HG03442 (cell line): Measurements from ENCODE around the gene PRRC2B.
"Not testable (repeated sequence)": the region's sequence is repeated elsewhere in the genome, so short reads cannot be mapped to it uniquely, and the experiment has no call there.

ENCODE experiments used
- ATAC-seq: cut with Tn5 transposase; IDR thresholded peaks from one replicate; pipeline ENCODE4 v1.9.1; 2021; ENCODE audit warnings: mild to moderate bottlenecking, moderate library complexity; ENCODE audit not compliant: unreplicated experiment

PRRC2B gene

DNA sequence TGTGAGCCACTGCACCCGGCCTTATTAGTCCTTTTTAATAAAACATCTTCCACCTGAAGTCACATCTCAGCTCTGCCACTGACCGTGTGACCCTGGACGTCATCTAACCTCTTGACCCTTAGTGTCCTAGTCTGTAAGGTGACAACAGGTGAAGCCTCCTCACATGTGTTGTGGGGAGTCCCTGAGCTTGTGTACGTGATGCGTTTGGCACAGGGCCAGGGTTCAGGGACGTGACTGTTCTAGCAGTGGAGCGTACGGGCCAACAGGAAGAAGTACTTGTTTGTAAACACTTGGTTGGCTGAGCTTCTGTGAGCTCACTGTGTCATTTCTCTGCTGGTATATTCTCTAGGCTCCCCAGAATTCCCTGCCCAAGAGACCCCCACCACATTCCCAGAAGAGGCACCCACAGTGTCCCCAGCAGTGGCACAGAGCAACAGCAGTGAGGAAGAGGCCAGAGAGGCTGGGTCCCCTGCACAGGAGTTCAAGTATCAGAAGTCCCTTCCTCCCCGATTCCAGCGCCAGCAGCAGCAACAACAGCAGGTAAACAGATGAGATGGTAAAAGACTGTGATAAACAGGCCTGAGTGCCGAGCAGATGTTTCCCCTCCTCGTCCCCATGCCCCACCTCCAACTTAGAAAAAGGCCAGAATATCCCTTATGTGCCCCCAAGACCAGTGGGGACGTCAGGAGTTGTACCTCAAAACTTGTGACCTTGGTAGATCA is 73.5 kb downstream of the PRRC2B start:
- ATAC-seq = no peak

DNA sequence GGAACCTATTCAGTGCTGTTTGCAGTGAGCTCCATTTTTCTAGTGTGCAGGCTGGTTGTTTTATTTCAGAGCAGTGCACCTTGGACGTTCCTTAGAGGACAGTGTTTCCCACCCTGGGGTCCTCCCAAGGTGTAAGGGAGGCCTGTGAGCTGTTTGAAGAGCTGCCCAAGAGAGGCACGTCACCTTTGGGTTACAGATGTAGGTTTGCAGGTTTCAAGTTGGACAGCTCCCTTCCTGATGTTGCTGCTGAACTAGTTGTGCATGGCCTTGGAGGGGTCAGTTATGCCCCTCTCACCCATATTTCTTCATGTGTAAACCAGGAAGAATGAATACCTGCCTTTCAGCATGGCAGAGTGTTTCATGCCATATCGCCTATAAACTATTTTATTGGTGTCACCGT is 74.1 kb downstream of the PRRC2B start:
- no peak for ATAC-seq

DNA sequence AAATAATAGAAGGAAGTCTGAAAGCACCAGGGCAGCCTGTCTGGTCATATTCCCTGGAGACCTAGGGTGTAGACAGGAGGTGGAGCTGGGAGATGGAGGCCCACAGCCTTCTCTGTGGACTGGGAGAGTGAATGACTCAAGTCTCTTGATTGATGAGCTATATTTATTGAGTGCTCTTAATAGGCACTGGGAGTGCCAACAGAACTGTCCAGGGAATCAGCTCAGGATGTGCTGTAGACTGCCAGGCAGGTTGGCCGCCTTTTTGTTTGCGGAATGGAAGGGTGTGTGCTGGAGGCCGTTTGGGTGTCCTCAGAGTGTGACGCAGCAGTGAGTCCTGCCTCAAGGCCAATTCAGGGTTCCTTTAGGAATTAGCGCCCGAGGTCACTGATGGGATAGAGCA is 75.5 kb downstream of the PRRC2B start:
- ATAC-seq = no peak

DNA sequence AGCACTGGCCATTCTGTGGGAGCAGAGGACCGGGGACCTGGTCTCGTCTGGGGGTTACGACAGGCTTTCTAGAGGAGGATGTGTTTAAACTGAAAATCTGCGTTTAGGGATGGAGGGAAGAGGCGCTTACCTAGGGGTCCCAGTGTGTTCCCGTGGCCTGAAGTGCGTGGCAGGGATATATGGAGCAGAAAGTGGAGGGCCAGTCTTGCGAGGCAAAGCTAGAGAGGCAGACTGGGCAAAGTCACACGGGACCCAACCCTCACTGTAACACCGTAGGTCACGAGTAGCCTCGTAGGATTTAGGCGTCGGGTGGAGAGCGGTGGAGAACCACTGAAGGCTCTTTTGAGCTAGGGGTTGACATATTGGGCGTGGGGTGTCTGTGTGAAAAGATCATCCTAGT is 76.1 kb downstream of the PRRC2B start:
- no peak for ATAC-seq

DNA sequence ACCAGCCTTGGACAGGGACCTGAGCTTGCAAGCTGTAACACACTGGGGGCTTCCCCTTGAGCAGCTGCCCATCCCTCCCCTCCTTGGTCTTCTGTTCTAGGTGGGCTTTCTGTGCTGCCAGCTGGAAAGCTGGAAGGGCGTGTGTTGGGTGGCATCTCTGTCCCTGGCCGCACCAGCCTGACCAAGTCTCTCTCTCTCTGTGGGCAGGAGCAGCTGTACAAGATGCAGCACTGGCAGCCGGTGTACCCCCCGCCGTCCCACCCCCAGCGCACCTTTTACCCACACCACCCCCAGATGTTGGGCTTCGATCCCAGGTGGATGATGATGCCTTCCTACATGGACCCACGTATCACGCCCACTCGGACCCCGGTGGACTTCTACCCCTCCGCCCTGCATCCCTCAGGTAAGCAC is 76.7 kb downstream of the PRRC2B start:
- ATAC-seq = no peak

DNA sequence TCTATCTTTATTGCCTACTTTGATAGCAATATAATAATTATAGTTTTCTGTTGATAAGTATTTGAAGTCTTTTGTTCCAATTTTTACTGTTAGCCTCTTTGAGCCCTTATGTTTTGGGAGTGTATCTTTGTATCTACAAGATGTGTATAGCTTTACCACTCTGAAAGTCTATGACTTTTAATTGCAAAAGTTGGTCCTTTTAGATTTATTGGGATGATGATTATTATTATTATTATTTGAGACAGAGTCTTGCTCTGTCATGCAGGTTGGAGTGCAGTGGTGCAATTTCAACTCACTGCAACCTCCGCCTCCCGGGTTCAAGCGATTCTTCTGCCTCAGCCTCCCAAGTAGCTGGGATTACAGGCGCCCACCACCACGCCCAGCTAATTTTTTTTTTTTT is 78.2 kb downstream of the PRRC2B start:
- not testable (repeated sequence) for ATAC-seq

DNA sequence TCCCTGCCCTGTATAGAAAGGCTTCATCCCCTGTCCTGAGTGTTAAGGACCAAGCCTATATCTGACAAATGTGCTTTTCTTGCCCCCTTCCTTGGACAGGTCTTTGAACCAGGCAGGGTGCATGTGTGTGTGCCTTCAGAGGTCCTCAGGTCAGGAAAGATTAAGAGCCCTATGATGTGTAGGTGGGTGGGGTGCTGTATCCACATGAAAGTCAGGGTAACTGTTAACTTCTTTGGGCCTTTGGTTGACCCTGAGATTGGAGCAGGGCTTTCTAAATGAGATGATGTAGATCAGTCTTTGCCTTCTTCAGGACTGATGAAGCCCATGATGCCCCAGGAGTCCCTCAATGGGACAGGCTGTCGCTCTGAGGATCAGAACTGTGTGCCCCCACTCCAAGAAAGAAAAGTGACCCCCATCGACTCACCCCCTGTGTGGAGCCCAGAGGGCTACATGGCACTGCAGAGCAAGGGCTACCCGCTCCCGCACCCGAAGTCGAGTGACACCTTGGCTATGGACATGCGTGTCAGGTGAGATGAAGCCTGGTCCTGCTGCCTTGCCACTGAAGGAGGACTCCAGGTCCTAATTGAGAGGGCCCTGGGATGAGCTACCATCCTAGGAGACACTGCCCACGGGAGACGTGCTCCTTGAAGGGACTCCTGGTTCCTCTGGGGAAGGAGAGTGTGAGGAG is 79.5 kb downstream of the PRRC2B start:
- no peak for ATAC-seq

DNA sequence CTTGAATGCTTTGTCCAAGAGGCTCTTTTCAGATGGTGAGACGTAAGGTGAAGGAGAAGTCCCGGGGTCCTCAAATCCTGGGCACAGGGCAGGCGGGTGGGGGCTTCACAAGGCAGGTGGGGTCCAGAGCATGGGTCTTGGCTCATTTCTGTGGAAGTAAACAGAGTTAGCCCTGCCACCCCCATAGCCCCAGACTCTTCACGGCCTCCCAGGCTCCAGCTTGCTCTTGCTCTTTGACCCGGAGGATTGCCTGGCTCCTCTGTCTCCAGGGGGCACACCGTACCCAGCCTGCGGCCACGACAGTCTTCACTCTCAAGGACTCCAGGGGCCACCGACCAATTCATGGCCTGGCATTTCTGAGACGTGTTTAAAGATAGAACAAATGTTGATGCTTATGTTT is 80.0 kb downstream of the PRRC2B start:
- ATAC-seq = no peak

DNA sequence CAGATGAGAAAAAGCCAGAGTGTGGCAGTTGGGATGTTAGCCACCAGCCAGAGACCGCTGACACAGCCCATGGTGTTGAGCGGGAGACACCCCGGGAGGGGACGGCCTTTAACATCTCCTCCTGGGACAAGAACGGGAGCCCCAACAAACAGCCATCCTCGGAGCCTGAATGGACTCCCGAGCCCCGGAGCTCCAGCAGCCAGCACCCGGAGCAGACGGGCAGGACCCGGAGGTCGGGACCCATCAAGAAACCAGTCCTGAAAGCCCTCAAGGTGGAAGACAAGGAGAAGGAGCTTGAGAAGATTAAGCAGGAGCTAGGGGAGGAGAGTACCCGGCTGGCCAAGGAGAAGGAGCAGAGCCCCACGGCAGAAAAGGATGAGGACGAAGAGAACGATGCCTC is 80.8 kb downstream of the PRRC2B start:
- ATAC-seq = no peak

DNA sequence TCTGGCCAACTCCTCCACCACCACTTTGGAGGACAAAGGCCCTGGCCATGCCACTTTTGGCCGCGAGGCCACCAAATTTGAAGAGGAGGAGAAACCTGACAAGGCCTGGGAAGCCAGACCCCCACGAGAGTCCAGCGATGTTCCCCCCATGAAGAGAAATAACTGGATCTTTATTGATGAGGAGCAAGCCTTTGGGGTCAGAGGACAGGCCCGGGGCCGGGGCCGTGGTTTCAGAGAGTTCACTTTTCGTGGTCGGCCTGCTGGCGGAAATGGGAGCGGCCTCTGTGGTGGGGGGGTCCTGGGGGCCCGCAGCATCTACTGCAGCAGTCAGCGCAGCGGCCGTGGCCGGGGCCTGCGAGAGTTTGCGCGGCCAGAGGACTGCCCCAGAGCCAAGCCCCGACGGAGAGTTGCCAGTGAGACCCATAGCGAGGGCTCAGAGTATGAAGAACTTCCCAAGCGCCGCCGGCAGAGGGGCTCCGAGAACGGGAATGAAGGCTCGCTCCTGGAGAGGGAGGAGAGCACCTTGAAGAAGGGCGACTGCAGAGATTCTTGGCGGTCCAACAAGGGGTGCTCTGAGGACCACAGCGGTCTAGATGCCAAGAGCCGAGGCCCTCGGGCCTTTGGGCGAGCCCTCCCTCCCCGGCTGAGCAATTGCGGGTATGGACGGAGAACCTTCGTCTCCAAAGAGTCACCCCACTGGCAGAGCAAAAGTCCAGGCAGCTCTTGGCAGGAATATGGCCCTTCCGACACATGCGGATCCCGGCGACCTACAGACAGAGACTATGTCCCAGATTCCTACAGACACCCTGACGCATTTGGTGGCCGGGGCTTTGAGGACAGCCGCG is 81.4 kb downstream of the PRRC2B start:
- no peak for ATAC-seq

DNA sequence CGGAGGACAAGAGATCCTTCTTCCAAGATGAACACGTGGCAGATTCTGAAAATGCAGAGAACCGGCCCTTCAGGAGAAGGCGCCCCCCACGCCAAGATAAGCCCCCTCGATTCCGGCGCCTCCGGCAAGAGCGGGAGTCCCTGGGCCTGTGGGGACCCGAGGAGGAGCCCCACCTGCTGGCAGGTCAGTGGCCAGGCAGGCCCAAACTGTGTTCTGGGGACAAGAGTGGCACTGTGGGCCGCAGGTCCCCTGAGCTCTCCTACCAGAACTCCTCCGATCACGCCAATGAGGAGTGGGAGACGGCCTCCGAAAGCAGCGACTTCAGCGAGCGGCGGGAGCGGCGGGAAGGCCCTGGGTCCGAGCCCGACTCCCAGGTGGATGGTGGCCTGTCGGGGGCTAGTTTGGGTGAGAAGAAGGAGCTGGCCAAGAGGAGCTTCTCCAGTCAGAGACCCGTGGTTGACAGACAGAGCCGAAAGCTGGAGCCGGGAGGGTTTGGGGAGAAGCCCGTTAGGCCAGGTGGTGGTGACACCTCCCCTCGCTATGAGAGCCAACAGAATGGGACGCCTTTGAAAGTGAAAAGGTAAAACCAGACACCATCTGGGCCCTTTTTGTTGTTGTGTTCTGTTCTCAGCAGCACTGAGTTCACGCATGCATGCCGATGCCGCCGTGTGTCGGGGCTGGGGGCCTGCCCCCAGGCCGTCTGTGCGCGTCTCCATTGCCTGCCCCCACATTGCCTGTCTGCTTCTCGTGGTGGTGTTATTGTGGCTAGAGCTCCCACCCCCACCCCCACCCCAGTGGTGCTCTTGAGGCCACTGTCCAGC is 82.3 kb downstream of the PRRC2B start:
- no peak for ATAC-seq

DNA sequence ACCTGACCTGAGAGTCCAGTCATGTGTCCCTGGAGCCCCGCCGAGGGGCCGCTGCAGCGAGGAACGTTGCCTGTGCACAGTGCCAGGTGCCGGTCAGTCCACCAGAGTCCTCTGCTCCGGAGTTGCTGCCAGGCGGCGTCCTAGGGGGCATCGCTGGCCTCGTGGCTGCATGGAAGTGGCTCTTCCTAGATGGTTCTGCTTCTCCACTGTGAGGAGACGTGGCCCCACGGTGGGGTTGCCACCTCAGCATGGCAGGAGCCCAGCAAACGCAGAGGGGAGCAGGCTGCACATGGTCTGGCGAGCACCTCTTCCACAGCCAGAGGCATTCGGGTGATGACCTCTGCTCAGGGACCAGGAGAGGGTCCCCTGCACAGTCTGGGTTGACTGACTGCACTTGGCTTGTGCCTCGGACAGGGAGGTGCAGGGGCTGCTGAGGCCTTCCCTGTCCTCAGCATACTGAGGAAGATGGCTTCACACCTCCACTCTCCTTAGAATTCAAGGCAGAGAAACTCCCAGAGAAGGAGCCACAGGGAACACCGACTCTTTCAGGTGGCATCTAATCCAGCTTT is 83.0 kb downstream of the PRRC2B start:
- ATAC-seq = no peak

DNA sequence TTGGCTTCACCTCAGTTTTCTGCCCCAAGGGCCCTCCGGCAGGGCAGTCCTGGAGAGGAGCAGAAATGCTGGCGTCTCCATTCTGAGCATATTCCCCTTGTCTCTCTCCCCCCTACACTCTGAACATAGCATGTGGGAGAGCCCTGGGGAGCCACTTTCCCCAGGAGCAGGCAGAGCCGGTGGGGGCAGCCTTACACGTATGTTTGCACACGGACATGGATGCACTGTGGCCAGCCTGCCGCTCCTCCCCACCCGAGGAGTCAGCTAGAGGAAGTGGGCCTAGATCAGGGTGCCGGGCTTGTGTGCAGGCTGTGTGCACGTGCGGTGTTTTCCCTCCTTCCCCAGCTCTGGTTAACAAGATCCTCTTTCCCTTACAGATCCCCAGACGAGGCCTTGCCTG is 83.5 kb downstream of the PRRC2B start:
- no peak for ATAC-seq

DNA sequence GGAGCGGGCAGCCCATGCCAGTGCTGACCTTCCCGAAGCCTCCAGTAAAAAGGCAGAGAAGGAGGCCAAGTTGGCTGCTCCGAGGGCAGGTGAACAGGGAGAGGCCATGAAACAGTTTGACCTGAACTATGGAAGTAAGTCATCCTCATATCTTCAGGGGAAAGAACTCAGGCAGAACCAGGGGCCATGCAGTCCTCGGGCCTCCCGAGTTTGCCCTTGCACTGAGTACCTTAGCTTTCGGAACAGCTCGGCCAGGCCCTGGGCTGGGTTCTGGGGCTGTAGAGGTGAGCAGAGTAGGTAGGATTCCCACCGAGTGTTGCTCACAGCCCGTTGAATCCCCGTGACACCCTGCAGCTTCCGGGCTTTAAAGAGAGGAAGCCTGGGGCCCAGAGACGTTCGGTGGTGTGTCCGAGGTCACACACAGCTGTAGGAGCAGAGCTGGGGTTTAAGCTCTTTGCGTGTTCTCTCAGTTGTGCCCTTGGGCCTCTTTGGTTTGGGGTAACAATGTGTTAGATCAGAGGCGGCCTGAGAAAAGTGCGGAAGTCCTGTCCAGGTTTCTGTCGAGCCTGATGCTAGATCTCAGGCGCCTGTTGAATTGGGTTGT is 84.0 kb downstream of the PRRC2B start:
- ATAC-seq = no peak

DNA sequence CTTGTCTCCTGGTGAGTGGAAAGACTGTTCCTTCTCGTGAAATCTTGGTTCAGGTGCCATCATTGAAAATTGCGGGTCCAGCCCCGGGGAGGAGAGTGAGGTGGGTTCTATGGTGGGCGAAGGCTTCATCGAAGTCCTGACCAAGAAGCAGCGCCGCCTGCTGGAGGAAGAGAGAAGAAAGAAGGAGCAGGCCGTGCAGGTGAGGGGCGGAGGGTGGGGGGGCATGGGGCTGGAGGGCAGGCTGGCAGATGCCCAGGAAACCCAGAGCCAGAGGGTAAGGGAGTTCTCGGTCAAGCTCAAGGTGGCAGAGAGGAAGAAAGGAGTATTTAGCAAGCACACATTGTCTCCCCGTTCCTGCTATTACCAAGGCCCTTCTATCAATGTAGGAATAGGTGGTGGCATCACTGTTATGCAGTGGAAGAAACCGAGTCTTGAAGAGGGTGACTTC is 84.6 kb downstream of the PRRC2B start:
- ATAC-seq = no peak

DNA sequence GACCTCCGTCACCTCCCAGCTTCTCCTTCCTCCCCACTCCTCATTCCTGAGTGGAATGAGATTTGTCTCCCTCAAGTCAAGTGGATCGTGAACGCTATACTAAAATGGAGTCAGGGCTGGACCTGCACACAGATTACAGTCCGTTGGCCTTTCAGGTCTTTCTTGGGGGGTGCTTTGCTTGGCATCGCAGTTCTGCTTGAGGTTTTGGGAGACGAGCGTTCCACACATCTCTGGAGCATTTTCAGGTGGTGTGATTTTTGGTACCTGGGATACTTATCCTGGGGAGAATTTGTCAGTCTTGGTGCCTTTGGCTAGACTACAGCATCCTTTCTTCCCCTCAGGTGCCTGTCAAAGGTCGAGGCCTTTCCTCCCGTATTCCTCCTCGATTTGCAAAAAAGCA is 85.0 kb downstream of the PRRC2B start:
- ATAC-seq = no peak

DNA sequence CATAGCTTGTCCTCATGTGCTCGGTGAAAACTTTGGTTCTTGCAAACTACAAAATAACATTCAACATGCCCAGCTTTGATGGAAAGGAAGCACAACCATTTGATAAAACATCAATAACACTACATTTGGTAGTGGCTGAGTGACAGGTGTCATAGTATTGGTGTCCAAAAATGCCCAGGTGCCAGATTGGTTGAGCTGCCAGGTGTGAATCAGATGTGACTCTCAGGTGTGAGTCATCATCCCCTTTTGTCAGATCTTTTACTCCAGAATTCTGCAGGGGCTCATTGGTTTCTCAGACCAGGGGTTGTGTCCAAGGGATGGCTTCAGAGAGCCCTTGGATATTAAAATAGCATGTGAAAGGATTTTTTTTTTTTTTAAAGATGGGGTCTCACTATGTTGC is 86.4 kb downstream of the PRRC2B start:
- ATAC-seq = no peak

DNA sequence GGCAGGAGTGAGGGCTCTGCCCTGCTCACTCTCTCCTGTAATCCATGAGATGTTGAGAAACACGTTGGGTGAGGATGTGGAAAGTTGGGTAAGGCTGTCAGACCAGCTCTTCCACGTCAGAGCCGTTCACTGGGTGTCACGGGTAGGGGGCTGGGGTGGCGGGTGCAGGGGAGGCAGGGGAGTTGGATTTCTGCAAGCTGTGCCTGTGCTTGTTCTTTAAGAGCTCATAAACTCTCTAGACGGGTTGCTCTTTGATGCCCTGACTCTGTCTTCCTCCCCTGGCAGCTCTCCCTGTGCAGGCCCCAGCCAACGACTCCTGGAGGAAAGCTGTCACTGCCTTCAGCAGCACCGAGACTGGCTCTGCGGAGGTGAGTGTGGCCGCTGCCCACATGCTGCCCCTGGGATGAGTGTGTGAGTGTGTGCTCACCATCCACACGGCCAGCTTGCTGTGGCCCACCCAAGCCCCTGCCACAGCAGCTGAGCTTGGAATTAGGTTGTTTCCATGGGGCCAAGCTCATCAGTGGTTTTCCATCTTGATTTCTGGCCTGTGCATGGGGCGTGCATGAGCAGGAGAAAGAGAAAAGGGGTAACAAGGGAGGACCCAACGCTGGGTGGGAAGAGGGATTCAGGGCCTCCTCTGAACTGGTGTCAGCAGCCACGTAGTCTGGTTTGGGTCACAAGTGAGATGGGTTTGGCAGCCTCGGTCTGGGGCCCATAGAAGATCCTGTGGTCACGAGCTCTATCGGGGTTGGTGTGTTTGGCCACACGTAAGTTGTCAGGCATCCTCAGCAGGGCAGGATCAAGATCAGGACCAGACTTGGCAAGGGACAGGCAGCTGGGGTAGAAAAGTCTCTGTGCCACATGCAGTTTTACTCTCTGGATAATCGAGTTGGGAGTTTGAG is 87.8 kb downstream of the PRRC2B start:
- no peak for ATAC-seq

DNA sequence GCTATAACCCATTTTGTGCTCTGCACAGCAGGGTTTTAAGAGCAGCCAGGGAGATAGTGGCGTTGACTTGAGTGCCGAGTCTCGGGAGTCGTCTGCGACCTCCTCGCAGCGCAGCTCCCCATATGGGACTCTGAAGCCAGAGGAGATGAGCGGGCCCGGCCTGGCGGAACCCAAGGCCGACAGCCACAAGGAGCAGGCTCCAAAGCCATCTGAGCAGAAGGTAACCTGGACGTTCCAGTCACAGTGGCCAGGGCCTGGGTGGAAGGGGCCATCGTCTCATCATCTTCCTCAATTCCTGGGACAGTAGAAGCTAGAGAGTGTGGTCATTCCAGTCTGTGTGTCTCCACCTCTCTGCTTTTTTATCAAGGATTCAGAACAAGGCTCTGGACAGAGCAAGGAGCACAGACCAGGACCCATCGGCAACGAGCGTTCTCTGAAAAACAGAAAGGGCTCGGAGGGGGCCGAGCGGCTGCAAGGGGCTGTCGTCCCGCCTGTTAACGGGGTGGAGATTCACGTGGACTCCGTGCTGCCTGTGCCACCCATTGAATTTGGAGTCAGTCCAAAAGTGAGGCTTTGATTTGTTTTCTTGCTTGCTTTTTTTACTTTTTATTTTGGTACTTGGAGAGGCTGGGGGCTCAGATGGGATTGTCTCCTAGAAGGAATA is 88.6 kb downstream of the PRRC2B start:
- ATAC-seq = no peak
